A549 (cell line): ENCODE data around the gene XCR1. TPM values are rescaled to one million over a fixed set of nuclear protein-coding genes. Genes with fewer than 3 reads are reported as not detected.
A peak's percentile ranks its signal among the peaks of the same experiment; 100 is the strongest.

Experiments
- ATAC-seq, 2 experiments: fragments of 200-7000 bp in 1 of 2; fragments of >200 bp in 1 of 2; cut with Nextera tagmentation in 1 of 2; cut with Tn5 transposase in 1 of 2; 3 replicates each; pipeline versions ENCODE4 v1.8.0 to v1.9.1; 2018 to 2020; ENCODE audit warnings: mild to moderate bottlenecking in 1 of 2, moderate library complexity in 1 of 2
- CTCF ChIA-PET: fragments of 300-600 bp; sonication (Branson Sonifier 250); formaldehyde crosslinking; extraction: SDS; loops from one replicate; lab custom pipeline; 2021; ENCODE audit warnings: antibody characterized with exemption, inconsistent platforms; lab: Yijun Ruan, JAX
- POLR2A ChIA-PET: fragments of 350-600 bp; formaldehyde crosslinking; extraction: SDS; loops from one replicate; lab custom pipeline; 2021; ENCODE audit warnings: antibody characterized with exemption, inconsistent platforms; lab: Yijun Ruan, JAX
- DNase-seq, 2 experiments: peaks; one replicate each; pipeline versions ENCODE4 v3.0.0 to v3.0.0-alpha.2; 2011 to 2016; ENCODE audit warnings: low read depth in 1 of 2, low spot score in 1 of 2
- FAIRE-seq: peaks from 2 replicates; lab custom pipeline; 2011; peaks lifted over from hg19 to GRCh38; lab: Jason Lieb, UNC
- H3K27ac ChIP-seq, 2 experiments: fragments of >200 bp; sonication (Bioruptor Twin); formaldehyde crosslinking; 3 replicates each; pipeline ENCODE4 v1.5.1; 2016 to 2017
- H3K4me1 ChIP-seq: fragments of >200 bp; sonication (Bioruptor Twin); formaldehyde crosslinking; 3 replicates; pipeline ENCODE4 v1.6.1; 2016
- H3K4me2 ChIP-seq: fragments of >200 bp; sonication (Bioruptor Twin); formaldehyde crosslinking; 3 replicates; pipeline ENCODE4 v1.6.1; 2016
- H3K4me3 ChIP-seq: fragments of >200 bp; sonication (Bioruptor Twin); formaldehyde crosslinking; 3 replicates; pipeline ENCODE4 v1.5.1; 2016
- H3K9me3 ChIP-seq: fragments of >200 bp; sonication (Bioruptor Twin); formaldehyde crosslinking; 3 replicates; pipeline ENCODE4 v1.6.1; 2016
- ATOH8 ChIP-seq: fragments of 250-450 bp; sonication (Bioruptor Pico); IDR thresholded peaks from 2 replicates; pipeline ENCODE4 v1.5.0; 2020; ENCODE audit warnings: low read depth, mild to moderate bottlenecking, moderate library complexity
- CBX2 ChIP-seq: fragments of 200-600 bp; sonication (generic); IDR thresholded peaks from 2 replicates; pipeline ENCODE4 v1.6.1; 2016; ENCODE audit warnings: low read depth, mild to moderate bottlenecking, borderline replicate concordance
- CBX8 ChIP-seq: fragments of 200-600 bp; sonication (generic); IDR thresholded peaks from 2 replicates; pipeline ENCODE4 v1.6.1; 2016
- CHD2 ChIP-seq: fragments of 150-350 bp; IDR thresholded peaks from 2 replicates; pipeline ENCODE4 v1.6.1; 2014; ENCODE audit warnings: low read length; ENCODE audit not compliant: partially characterized antibody
- CTCF ChIP-seq: fragments of >200 bp; sonication (Bioruptor Twin); formaldehyde crosslinking; IDR thresholded peaks from 3 replicates; pipeline ENCODE4 v1.5.1; 2016
- E2F6 ChIP-seq: IDR thresholded peaks from 2 replicates; pipeline ENCODE4 v1.6.1; 2012; ENCODE audit warnings: low read depth, borderline replicate concordance
- EHF ChIP-seq: fragments of 250-450 bp; sonication (Bioruptor Pico); IDR thresholded peaks from 2 replicates; pipeline ENCODE4 v1.5.0; 2020; ENCODE audit warnings: mild to moderate bottlenecking
- EHMT2 ChIP-seq: fragments of 200-600 bp; sonication (generic); IDR thresholded peaks from 2 replicates; pipeline ENCODE4 v1.6.1; 2016; ENCODE audit warnings: antibody characterized with exemption, low read depth, mild to moderate bottlenecking, moderate library complexity
- EP300 ChIP-seq, 2 experiments: fragments of >200 bp; sonication (Bioruptor Twin); formaldehyde crosslinking; IDR thresholded peaks; 2 replicates in 1 of 2; 3 replicates in 1 of 2; pipeline ENCODE4 v1.6.1; 2016 to 2017
- ESRRA ChIP-seq: fragments of 150-350 bp; IDR thresholded peaks from 2 replicates; pipeline ENCODE4 v1.6.1; 2014; ENCODE audit warnings: mild to moderate bottlenecking, low read length, borderline replicate concordance
- HDAC2 ChIP-seq: fragments of 200-600 bp; sonication (generic); IDR thresholded peaks from 2 replicates; pipeline ENCODE4 v1.6.1; 2016
- HOXB5 ChIP-seq: fragments of 250-450 bp; sonication (Bioruptor Pico); IDR thresholded peaks from 2 replicates; pipeline ENCODE4 v1.5.0; 2020; ENCODE audit warnings: mild to moderate bottlenecking, moderate library complexity
- JUNB ChIP-seq: fragments of >200 bp; sonication (Bioruptor Twin); formaldehyde crosslinking; IDR thresholded peaks from 2 replicates; pipeline ENCODE4 v1.6.1; 2016
- KDM1A ChIP-seq: fragments of 200-600 bp; sonication (generic); IDR thresholded peaks from 2 replicates; pipeline ENCODE4 v1.6.1; 2016; ENCODE audit warnings: low read depth, mild to moderate bottlenecking
- KDM5A ChIP-seq: fragments of 200-600 bp; sonication (generic); IDR thresholded peaks from 2 replicates; pipeline ENCODE4 v1.6.1; 2016; ENCODE audit warnings: antibody characterized with exemption, mild to moderate bottlenecking
- MAZ ChIP-seq: fragments of 150-350 bp; IDR thresholded peaks from 2 replicates; pipeline ENCODE4 v1.6.1; 2014; ENCODE audit warnings: antibody characterized with exemption, low read depth, low read length, borderline replicate concordance
- NPAS2 ChIP-seq: fragments of 250-450 bp; sonication (Bioruptor Pico); IDR thresholded peaks from 2 replicates; pipeline ENCODE4 v1.8.0; 2022; ENCODE audit warnings: mild to moderate bottlenecking, moderate library complexity, borderline replicate concordance
- RARB ChIP-seq: fragments of 250-450 bp; sonication (Bioruptor Pico); IDR thresholded peaks from 2 replicates; pipeline ENCODE4 v1.8.0; 2021; ENCODE audit warnings: mild to moderate bottlenecking, moderate library complexity
- RCOR1 ChIP-seq: fragments of 150-350 bp; IDR thresholded peaks from 2 replicates; pipeline ENCODE4 v1.6.1; 2014; ENCODE audit warnings: antibody characterized with exemption, low read length, low read depth
- REST ChIP-seq: fragments of 200-600 bp; sonication (generic); IDR thresholded peaks from 2 replicates; pipeline ENCODE4 v1.6.1; 2016; ENCODE audit warnings: antibody characterized with exemption, mild to moderate bottlenecking, moderate library complexity
- TP53 ChIP-seq: fragments of 250-450 bp; sonication (Bioruptor Pico); IDR thresholded peaks from 2 replicates; pipeline ENCODE4 v1.5.0; 2021; ENCODE audit warnings: mild to moderate bottlenecking, moderate library complexity
- WGBS: methylation state at CpG from one replicate; pipeline ENCODE4 v1.1.6; 2017; ENCODE audit errors: missing lambda C conversion rate; 5-methylcytosine and 5-hydroxymethylcytosine counted together
- polyA plus RNA-seq, 4 experiments: library from polyadenylated mRNA; depleted of rRNA in 3 of 4; stranded (reverse); fragments of >200 nt; fragmentation: RNase III in 1 of 4; extraction: RNeasy Plus Mini Kit Qiagen cat#74134 plus additional on column Dnase treatment in 1 of 4; gene quantifications; 2 replicates in 3 of 4; 3 replicates in 1 of 4; pipeline ENCODE4 v1.2.3, GENCODE V29; 2011 to 2017

Gene XCR1
- polyA plus RNA-seq, 2 of the 4 experiments (the other 2 are of a cell fraction), result not detected

- ChIA-PET POLR2A (no interaction called here), CTCF (no interaction called here)
- Histone ChIP-seq H3K27ac (0 out of 6 replicates have a peak overlapping the region, but pooled peaks of 1 of the 2 experiments have one; percentile 15), H3K4me3 (no peak overlapping the region), H3K9me3 (no peaks in the 10 kb centered on the region), H3K4me2 (no peak overlapping the region), H3K4me1 (peaks cover 43% of the 10 kb centered on the region)
- no peak for FAIRE-seq
- no peak for ATAC-seq
- TF ChIP-seq ESRRA (no peak), CTCF (no peak), CBX8 (no peak), TP53 (CRISPR knock-in tag) (no peak), REST (no peak), CHD2 (no peak), MAZ (no peak), JUNB (no peak), E2F6 (no peak), KDM1A (no peak), ATOH8 (no peak), KDM5A (no peak), HDAC2 (no peak), EHMT2 (no peak), RARB (no peak), NPAS2 (CRISPR knock-in tag) (no peak), EP300 (IDR thresholded peaks at IDR 0.05) (no peak), EHF (no peak), RCOR1 (no peak)
- WGBS, result 85% methylated on average over 4 of the region's 4 CpGs
- DNase-seq, result no peak
Observed at GRCh38 chr3:45988362-45988761, 38.9 kb downstream of the XCR1 start.

GRCh38 chr3:45987368-45988291, 39.7 kb downstream of the XCR1 start:
- H3K4me3 ChIP-seq, result no peak overlapping the region
- ATAC-seq, result no peak
- H3K4me1 ChIP-seq, result peaks cover 43% of the 10 kb centered on the region
- WGBS, result 92% methylated on average over 8 of the region's 8 CpGs
- CTCF ChIA-PET, result interaction anchor here (1.8 kb wide), 2 partner anchors 49 to 92 kb away, joined by 3 to 6 read pairs; no protein-coding TSS in a partner anchor
- DNase-seq, result no peak
- peak overlapping the region in 1 of 2 experiments; percentile 84; a peak in 1 of 6 replicates for H3K27ac ChIP-seq
- FAIRE-seq, result no peak
- TF ChIP-seq TP53 (CRISPR knock-in tag) (no peak), NPAS2 (CRISPR knock-in tag) (no peak), CBX2 (no peak), HOXB5 (CRISPR knock-in tag) (no peak), HDAC2 (no peak), EP300 (IDR thresholded peaks at IDR 0.05) (no peak)
- TF ChIP-seq, all 56 proteins: peak for 0
- POLR2A ChIA-PET, result no interaction called here
- H3K4me2 ChIP-seq, result peak overlapping the region; percentile 83; the same call in 2 of the 3 replicates
- H3K9me3 ChIP-seq, result no peaks in the 10 kb centered on the region
